GM23338 (cell line): Measurements from ENCODE around the gene YWHAQ. TPM values are rescaled to one million over a fixed set of nuclear protein-coding genes. Genes with fewer than 3 reads are reported as not detected.

ENCODE experiments used
- ATAC-seq: fragments of 200-7000 bp; cut with Tn5 transposase; 3 replicates; pipeline ENCODE4 v1.9.1; 2020
- DNase-seq: peaks from one replicate; pipeline ENCODE4 v3.0.0-alpha.2; 2015; ENCODE audit warnings: low spot score
- H2AFZ ChIP-seq: fragments of 200-600 bp; sonication (generic); 2 replicates; pipeline ENCODE4 v1.8.0; 2016; ENCODE audit warnings: antibody characterized with exemption, mild to moderate bottlenecking, moderate library complexity
- H3F3A ChIP-seq: fragments of 200-600 bp; sonication (generic); replicated peaks from 2 replicates; pipeline ENCODE4 v1.8.0; 2017; ENCODE audit warnings: antibody characterized with exemption, mixed run types, low read depth
- H3K27ac ChIP-seq: fragments of 200-600 bp; sonication (generic); 2 replicates; pipeline ENCODE4 v1.6.1; 2016; ENCODE audit warnings: low read depth
- H3K27me3 ChIP-seq: fragments of 200-600 bp; sonication (generic); 2 replicates; pipeline ENCODE4 v1.8.0; 2016; ENCODE audit warnings: mild to moderate bottlenecking, mixed run types, moderate library complexity; ENCODE audit not compliant: insufficient read depth
- H3K36me3 ChIP-seq: fragments of 200-600 bp; sonication (generic); 2 replicates; pipeline ENCODE4 v1.8.0; 2016; ENCODE audit warnings: mild to moderate bottlenecking; ENCODE audit not compliant: insufficient read depth
- H3K4me1 ChIP-seq: fragments of 200-600 bp; sonication (generic); 2 replicates; pipeline ENCODE4 v1.8.0; 2016; ENCODE audit warnings: mild to moderate bottlenecking, moderate library complexity; ENCODE audit not compliant: insufficient read depth
- H3K4me2 ChIP-seq: fragments of 200-600 bp; sonication (generic); 2 replicates; pipeline ENCODE4 v1.7.1; 2017; ENCODE audit warnings: mixed run types
- H3K4me3 ChIP-seq: fragments of 200-600 bp; sonication (generic); 2 replicates; pipeline ENCODE4 v1.6.1; 2016; ENCODE audit warnings: mixed run types
- H3K79me2 ChIP-seq: fragments of 200-600 bp; sonication (generic); replicated peaks from 2 replicates; pipeline ENCODE4 v1.8.0; 2017; ENCODE audit warnings: mild to moderate bottlenecking; ENCODE audit not compliant: insufficient read depth
- H3K9me2 ChIP-seq: fragments of 200-600 bp; sonication (generic); 2 replicates; pipeline ENCODE4 v1.8.0; 2017; ENCODE audit not compliant: insufficient read depth
- H4K20me1 ChIP-seq: fragments of 200-600 bp; sonication (generic); replicated peaks from 2 replicates; pipeline ENCODE4 v1.8.0; 2017; ENCODE audit warnings: mild to moderate bottlenecking; ENCODE audit not compliant: insufficient read depth
- H3K27ac Mint-ChIP-seq: 2 replicates; pipeline ENCODE4 v1.8.0; 2020; ENCODE audit warnings: inconsistent platforms, mild to moderate bottlenecking, moderate library complexity, mixed read lengths
- H3K27me3 Mint-ChIP-seq: 3 replicates; pipeline ENCODE4 v1.8.0; 2022; ENCODE audit warnings: low read depth, mild to moderate bottlenecking, moderate library complexity, mixed read lengths, inconsistent platforms; ENCODE audit not compliant: insufficient read depth, poor library complexity
- H3K36me3 Mint-ChIP-seq: 3 replicates; pipeline ENCODE4 v1.8.0; 2021; ENCODE audit warnings: low read depth, mild to moderate bottlenecking, inconsistent platforms, moderate library complexity, mixed read lengths
- H3K4me1 Mint-ChIP-seq: 3 replicates; pipeline ENCODE4 v1.8.0; 2020; ENCODE audit warnings: mild to moderate bottlenecking, inconsistent platforms, mixed read lengths
- H3K4me3 Mint-ChIP-seq: 3 replicates; pipeline ENCODE4 v1.8.0; 2021; ENCODE audit warnings: moderate library complexity, mild to moderate bottlenecking, inconsistent platforms, mixed read lengths
- H3K9me3 Mint-ChIP-seq: 3 replicates; pipeline ENCODE4 v1.8.0; 2020; ENCODE audit warnings: moderate library complexity, mild to moderate bottlenecking, inconsistent platforms, mixed read lengths
- CTCF ChIP-seq, 2 experiments: fragments of 200-600 bp in 1 of 2; sonication (generic) in 1 of 2; conservative IDR thresholded peaks; 2 replicates each; pipeline versions ENCODE4 v1.5.1 to v1.6.1; 2016 to 2017; ENCODE audit warnings: antibody characterized with exemption in 2 of 2, low read depth in 2 of 2, mild to moderate bottlenecking in 2 of 2, moderate library complexity in 1 of 2
- EZH2phosphoT487 ChIP-seq: fragments of 200-600 bp; sonication (generic); IDR thresholded peaks from one replicate; pipeline ENCODE4 v1.8.1; 2018; ENCODE audit warnings: antibody characterized with exemption; ENCODE audit not compliant: unreplicated experiment
- JUNB ChIP-seq: IDR thresholded peaks from one replicate; pipeline ENCODE4 v1.6.1; 2016; ENCODE audit warnings: antibody characterized with exemption; ENCODE audit not compliant: unreplicated experiment
- NANOG ChIP-seq: IDR thresholded peaks from 2 replicates; pipeline ENCODE4 v1.6.1; 2016; ENCODE audit warnings: antibody characterized with exemption, borderline replicate concordance
- POLR2AphosphoS5 ChIP-seq: IDR thresholded peaks from 2 replicates; pipeline ENCODE4 v1.6.1; 2016; ENCODE audit warnings: antibody characterized with exemption, low read depth
- REST ChIP-seq: IDR thresholded peaks from one replicate; pipeline ENCODE4 v1.6.1; 2018; ENCODE audit warnings: antibody characterized with exemption; ENCODE audit not compliant: unreplicated experiment
- STAT1 ChIP-seq: IDR thresholded peaks from one replicate; pipeline ENCODE4 v1.6.1; 2016; ENCODE audit warnings: antibody characterized with exemption; ENCODE audit not compliant: unreplicated experiment
- ZNF462 ChIP-seq: fragments of 250-450 bp; sonication (Bioruptor Pico); IDR thresholded peaks from 2 replicates; pipeline ENCODE4 v1.5.0; 2020; ENCODE audit warnings: mild to moderate bottlenecking, moderate library complexity
- polyA plus RNA-seq: library from polyadenylated mRNA; unstranded; fragments of >200 nt; fragmentation: Nextera tagmentation; extraction: Ambion mirVana; gene quantifications from 2 replicates; pipeline ENCODE4 v1.2.1, GENCODE V29; 2016
- total RNA-seq: library from RNA; depleted of rRNA; stranded (reverse); fragments of >200 nt; shearing (Covaris generic); gene quantifications from 2 replicates; pipeline ENCODE4 v1.2.3, GENCODE V29; 2014

Gene YWHAQ
- total and polyA plus RNA-seq, 2 experiments from 2014 or later = 295 to 464 TPM

GRCh38 chr2:9660781-9661180 is 30.0 kb upstream of the YWHAQ start:
- Mint-ChIP-seq H3K36me3 (no peaks in the 10 kb centered on the region; the same call in 2 of the 3 replicates), H3K27ac (no peak overlapping the region), H3K4me1 (no peaks in the 10 kb centered on the region; the same call in 2 of the 3 replicates), H3K9me3 (no peaks in the 10 kb centered on the region), H3K4me3 (no peak overlapping the region), H3K27me3 (peaks cover 9% of the 10 kb centered on the region)
- H3K4me2 ChIP-seq = no peak overlapping the region
- no peaks in the 10 kb centered on the region for H3F3A ChIP-seq
- H3K27me3 ChIP-seq = no peaks in the 10 kb centered on the region
- no peak overlapping the region for H3K27ac ChIP-seq
- no peaks in the 10 kb centered on the region for H3K79me2 ChIP-seq
- ATAC-seq (no peak), DNase-seq (no peak)
- no peak overlapping the region for H2AFZ ChIP-seq
- TF ChIP-seq EZH2phosphoT487 = no peak
- TF ChIP-seq JUNB = no peak
- TF ChIP-seq POLR2AphosphoS5 = no peak
- TF ChIP-seq REST = no peak
- TF ChIP-seq NANOG = no peak
- TF ChIP-seq STAT1 = no peak
- TF ChIP-seq CTCF (conservative IDR thresholded peaks at IDR 0.05; ENCODE audit: low read depth in 2 of 2) = no peak
- no peak for TF ChIP-seq ZNF462
- H4K20me1 ChIP-seq = no peaks in the 10 kb centered on the region
- no peak overlapping the region for H3K4me3 ChIP-seq
- peaks cover 4% of the 10 kb centered on the region; the same call in 1 of the 2 replicates for H3K9me2 ChIP-seq
- H3K4me1 ChIP-seq = no peaks in the 10 kb centered on the region
- no peaks in the 10 kb centered on the region for H3K36me3 ChIP-seq
